ENCODE data around the gene ROBO1. TPM values are rescaled to one million over a fixed set of nuclear protein-coding genes. Genes with fewer than 3 reads are reported as not detected.

The ROBO1 gene
- polyA plus RNA-seq, 2 donors = 4.7 to 12.0 TPM

DNA sequence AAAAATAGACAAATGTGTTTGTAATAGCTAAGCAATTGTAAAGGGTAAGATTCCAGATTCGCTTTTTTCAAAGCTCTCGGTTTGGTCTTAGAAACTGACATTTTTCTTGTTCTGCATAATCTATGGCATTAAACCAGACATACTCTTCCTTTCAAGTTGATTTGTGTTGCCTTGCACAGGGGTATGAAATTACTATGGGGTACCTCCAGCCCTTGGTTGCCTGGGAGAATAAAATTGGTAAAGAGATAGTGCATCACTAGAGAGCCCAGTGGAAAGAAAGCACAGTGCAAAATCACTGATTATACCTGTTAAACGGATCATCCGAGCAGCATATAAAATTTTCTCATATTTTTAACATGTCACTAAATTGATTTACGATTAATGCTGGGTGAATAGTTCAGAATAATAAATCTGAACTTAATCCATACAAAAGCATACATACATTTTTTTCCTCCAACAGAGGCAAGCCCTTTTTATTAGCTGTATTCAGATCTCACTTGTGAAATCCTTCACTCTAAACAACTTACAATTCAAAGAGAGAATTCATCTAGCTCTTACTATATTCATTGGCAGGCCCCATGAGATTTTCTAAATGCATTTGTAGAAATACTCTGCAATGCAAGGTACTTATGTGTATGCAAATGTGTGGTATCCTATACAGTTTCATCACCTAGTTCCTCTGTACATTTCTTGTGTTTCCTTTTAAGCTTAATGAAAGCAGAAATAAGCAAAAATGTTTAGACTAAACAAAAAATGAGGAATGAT lies 224.4 kb downstream of the ROBO1 start:
- Histone ChIP-seq H3K4me1 (ENCODE audit: control insufficient read depth in 2 of 2, insufficient read depth in 2 of 2, low read length in 1 of 2) (no peaks in the 10 kb centered on the region), H3K4me3 (ENCODE audit: low read depth in 1 of 2, low read length in 2 of 2) (no peak overlapping the region), H3K27ac (ENCODE audit: low read depth in 2 of 2, low read length in 1 of 2) (no peak overlapping the region), H3K9me3 (ENCODE audit: control insufficient read depth in 2 of 2, insufficient read depth in 1 of 2, low read depth in 1 of 2, low read length in 1 of 2) (no peaks in the 10 kb centered on the region), H3K27me3 (ENCODE audit: control insufficient read depth in 1 of 2, insufficient read depth in 2 of 2, low read length in 2 of 2) (no peaks in the 10 kb centered on the region), H3K36me3 (ENCODE audit: control insufficient read depth in 2 of 2, insufficient read depth in 2 of 2, low read length in 1 of 2) (no peaks in the 10 kb centered on the region)
- 47 to 53% methylated on average over 5 of the region's 5 CpGs for WGBS, 2 donors

DNA sequence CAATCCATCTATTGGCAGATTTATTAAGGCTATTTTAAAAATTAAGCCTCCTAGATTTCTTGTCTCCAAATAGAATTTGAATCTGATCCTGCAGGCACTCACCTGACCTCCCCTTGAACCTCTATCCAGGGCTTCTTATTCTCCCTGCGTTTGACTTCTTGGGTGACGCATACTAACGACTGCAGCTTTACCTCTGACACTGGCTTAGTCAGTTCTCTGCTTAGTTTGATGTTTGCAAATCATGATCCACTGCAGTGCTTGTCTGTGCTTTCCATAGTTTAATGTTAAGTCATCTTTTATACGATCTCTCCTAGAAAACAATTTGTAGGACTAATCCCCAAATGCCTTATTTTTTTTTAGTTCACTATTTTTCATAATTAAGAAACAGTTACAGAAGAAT lies 233.1 kb downstream of the ROBO1 start:
- no peaks in the 10 kb centered on the region for H3K36me3 ChIP-seq (ENCODE audit: control insufficient read depth in 2 of 2, insufficient read depth in 2 of 2, low read length in 1 of 2)
- no peaks in the 10 kb centered on the region for H3K9me3 ChIP-seq (ENCODE audit: control insufficient read depth in 2 of 2, insufficient read depth in 1 of 2, low read depth in 1 of 2, low read length in 1 of 2)
- H3K27ac ChIP-seq (ENCODE audit: low read depth in 2 of 2, low read length in 1 of 2) = no peak overlapping the region
- H3K27me3 ChIP-seq (ENCODE audit: control insufficient read depth in 1 of 2, insufficient read depth in 2 of 2, low read length in 2 of 2) = no peaks in the 10 kb centered on the region
- no peaks in the 10 kb centered on the region for H3K4me1 ChIP-seq (ENCODE audit: control insufficient read depth in 2 of 2, insufficient read depth in 2 of 2, low read length in 1 of 2)
- 26 to 27% methylated on average over 4 of the region's 4 CpGs for WGBS, 2 donors
- H3K4me3 ChIP-seq (ENCODE audit: low read depth in 1 of 2, low read length in 2 of 2) = no peak overlapping the region

DNA sequence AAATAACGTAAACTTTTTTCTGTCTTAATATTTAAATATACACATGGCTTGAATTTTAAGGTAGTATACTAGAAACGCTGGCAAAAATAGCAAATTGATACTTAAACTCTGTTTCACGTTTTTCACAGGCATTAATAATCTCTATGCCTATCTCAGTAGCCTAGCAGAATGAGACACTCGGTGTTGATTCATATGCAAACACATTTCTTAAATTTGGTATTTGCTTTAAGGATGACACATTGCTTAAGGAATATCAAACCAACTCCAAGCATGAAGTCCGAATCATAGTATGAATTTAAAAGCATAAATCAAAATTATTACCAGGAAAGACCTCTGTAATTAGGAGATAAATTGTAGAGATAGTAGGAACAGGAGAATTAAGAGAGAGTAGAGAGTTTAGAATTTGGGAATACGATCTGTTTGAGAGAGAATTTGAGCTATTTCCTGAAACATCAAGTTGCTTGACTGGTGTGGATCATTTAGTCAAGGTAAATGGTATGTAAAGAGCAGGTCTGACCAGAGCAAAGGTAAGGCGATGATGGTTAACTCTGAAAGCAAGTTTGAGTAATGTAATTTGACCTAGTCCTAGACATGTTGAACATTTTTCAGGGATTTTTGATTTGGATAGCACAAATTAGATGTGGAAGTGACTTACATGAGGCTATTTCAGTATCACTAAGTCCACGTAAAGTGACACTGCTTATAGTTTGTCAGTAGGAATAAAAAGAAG lies 236.1 kb downstream of the ROBO1 start:
- Histone ChIP-seq H3K27me3 (ENCODE audit: control insufficient read depth in 1 of 2, insufficient read depth in 2 of 2, low read length in 2 of 2) (no peaks in the 10 kb centered on the region), H3K27ac (ENCODE audit: low read depth in 2 of 2, low read length in 1 of 2) (no peak overlapping the region), H3K4me1 (ENCODE audit: control insufficient read depth in 2 of 2, insufficient read depth in 2 of 2, low read length in 1 of 2) (no peaks in the 10 kb centered on the region), H3K4me3 (ENCODE audit: low read depth in 1 of 2, low read length in 2 of 2) (no peak overlapping the region), H3K36me3 (ENCODE audit: control insufficient read depth in 2 of 2, insufficient read depth in 2 of 2, low read length in 1 of 2) (no peaks in the 10 kb centered on the region), H3K9me3 (ENCODE audit: control insufficient read depth in 2 of 2, insufficient read depth in 1 of 2, low read depth in 1 of 2, low read length in 1 of 2) (no peaks in the 10 kb centered on the region)
- WGBS, 2 donors = 64 to 81% methylated on average over 8 of the region's 8 CpGs

DNA sequence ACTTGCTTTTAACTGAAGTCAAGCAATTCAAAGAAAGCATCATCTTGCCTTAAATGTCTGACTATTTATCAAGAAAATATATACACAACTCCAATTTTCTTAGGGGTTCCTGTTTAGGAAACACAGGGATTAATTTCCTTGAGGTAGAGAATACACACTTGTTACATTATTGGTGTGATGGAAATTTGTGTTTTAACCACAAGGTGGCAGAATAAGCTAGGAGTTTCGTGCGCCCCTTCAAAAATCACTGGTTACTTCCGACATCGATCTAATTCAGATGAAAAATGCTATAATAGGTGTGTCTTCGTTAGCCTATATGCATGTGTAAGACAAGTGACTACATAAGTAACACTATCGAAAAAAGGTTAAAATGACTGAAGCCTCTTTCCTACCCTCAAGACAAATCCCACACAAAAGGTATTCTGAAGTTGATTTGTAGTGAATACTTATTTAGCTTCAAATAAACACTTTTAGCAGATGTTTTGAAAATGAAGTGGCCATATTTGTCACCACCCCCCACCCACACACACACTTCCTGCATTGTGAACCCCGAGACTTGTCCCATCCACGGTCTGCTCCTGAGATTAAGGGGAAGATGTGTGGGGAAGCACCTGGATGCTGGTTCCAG lies 246.5 kb downstream of the ROBO1 start:
- H3K9me3 ChIP-seq (ENCODE audit: control insufficient read depth in 2 of 2, insufficient read depth in 1 of 2, low read depth in 1 of 2, low read length in 1 of 2) = no peaks in the 10 kb centered on the region
- WGBS, 2 donors = 8 to 9% methylated on average over 8 of the region's 8 CpGs
- no peak overlapping the region for H3K27ac ChIP-seq (ENCODE audit: low read depth in 2 of 2, low read length in 1 of 2)
- H3K36me3 ChIP-seq (ENCODE audit: control insufficient read depth in 2 of 2, insufficient read depth in 2 of 2, low read length in 1 of 2) = no peaks in the 10 kb centered on the region
- no peaks in the 10 kb centered on the region for H3K27me3 ChIP-seq (ENCODE audit: control insufficient read depth in 1 of 2, insufficient read depth in 2 of 2, low read length in 2 of 2)
- H3K4me3 ChIP-seq (ENCODE audit: low read depth in 1 of 2, low read length in 2 of 2) = no peak overlapping the region
- H3K4me1 ChIP-seq (ENCODE audit: control insufficient read depth in 2 of 2, insufficient read depth in 2 of 2, low read length in 1 of 2) = no peaks in the 10 kb centered on the region

DNA sequence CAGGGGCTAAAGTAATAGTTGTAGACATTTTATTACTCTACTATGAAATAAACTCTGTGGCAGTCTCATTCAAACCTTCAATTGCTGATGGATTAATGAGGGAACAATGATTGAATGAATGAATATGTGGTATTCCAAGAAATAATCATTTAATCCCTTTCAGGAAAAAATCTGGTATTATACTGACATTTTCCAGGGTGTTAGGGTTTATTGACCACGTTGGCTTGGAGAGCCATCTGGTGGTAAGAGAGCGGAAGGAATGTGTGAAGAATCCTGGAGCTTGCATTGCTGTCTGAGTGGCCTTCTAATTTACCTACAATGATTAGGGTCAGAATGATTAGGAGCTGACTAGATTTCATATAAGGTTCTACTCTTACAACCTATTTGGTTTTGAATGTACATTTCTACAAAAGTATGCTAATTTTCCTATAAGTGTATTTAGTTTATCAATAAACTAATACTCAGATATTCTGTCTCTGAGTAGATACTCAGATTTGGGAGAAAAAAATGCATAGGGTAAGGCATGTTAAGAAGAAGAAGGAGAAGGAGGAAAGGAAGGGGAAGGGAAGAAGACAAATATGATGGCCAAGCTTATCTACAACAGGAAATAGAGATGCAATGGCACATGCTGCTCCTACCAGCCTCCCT lies 249.9 kb downstream of the ROBO1 start:
- no peak overlapping the region for H3K4me3 ChIP-seq (ENCODE audit: low read depth in 1 of 2, low read length in 2 of 2)
- no peak overlapping the region for H3K27ac ChIP-seq (ENCODE audit: low read depth in 2 of 2, low read length in 1 of 2)
- WGBS, 2 donors = 20 to 22% methylated on average over 2 of the region's 2 CpGs
- no peaks in the 10 kb centered on the region for H3K36me3 ChIP-seq (ENCODE audit: control insufficient read depth in 2 of 2, insufficient read depth in 2 of 2, low read length in 1 of 2)
- no peaks in the 10 kb centered on the region for H3K9me3 ChIP-seq (ENCODE audit: control insufficient read depth in 2 of 2, insufficient read depth in 1 of 2, low read depth in 1 of 2, low read length in 1 of 2)
- no peaks in the 10 kb centered on the region for H3K27me3 ChIP-seq (ENCODE audit: control insufficient read depth in 1 of 2, insufficient read depth in 2 of 2, low read length in 2 of 2)
- peaks cover 0 to 3% of the 10 kb centered on the region in 2 donors for H3K4me1 ChIP-seq (ENCODE audit: control insufficient read depth in 2 of 2, insufficient read depth in 2 of 2, low read length in 1 of 2)

DNA sequence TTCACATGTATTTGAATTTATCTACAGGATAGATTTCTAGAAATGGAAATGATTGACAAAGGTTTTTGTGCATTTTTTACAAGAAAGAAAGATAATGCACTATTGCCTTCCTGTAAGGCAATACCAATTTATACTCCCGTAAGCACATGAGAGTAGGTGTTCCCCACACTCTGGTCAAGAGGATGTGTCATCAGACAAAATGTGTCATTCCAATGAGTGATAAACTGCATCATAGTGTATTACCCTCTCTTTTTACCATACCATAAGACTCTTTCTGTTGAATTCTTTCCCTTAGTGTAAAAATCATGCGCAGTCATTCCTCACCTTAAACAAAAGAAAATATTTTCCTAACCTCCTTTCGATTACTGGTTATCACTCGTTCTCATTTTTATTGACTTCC lies 251.0 kb downstream of the ROBO1 start:
- H3K36me3 ChIP-seq (ENCODE audit: control insufficient read depth in 2 of 2, insufficient read depth in 2 of 2, low read length in 1 of 2) = no peaks in the 10 kb centered on the region
- H3K9me3 ChIP-seq (ENCODE audit: control insufficient read depth in 2 of 2, insufficient read depth in 1 of 2, low read depth in 1 of 2, low read length in 1 of 2) = no peaks in the 10 kb centered on the region
- no peaks in the 10 kb centered on the region for H3K27me3 ChIP-seq (ENCODE audit: control insufficient read depth in 1 of 2, insufficient read depth in 2 of 2, low read length in 2 of 2)
- H3K27ac ChIP-seq (ENCODE audit: low read depth in 2 of 2, low read length in 1 of 2) = no peak overlapping the region
- WGBS, 2 donors = 79 to 84% methylated on average over 4 of the region's 4 CpGs
- peaks cover 0 to 3% of the 10 kb centered on the region in 2 donors for H3K4me1 ChIP-seq (ENCODE audit: control insufficient read depth in 2 of 2, insufficient read depth in 2 of 2, low read length in 1 of 2)
- H3K4me3 ChIP-seq (ENCODE audit: low read depth in 1 of 2, low read length in 2 of 2) = no peak overlapping the region

DNA sequence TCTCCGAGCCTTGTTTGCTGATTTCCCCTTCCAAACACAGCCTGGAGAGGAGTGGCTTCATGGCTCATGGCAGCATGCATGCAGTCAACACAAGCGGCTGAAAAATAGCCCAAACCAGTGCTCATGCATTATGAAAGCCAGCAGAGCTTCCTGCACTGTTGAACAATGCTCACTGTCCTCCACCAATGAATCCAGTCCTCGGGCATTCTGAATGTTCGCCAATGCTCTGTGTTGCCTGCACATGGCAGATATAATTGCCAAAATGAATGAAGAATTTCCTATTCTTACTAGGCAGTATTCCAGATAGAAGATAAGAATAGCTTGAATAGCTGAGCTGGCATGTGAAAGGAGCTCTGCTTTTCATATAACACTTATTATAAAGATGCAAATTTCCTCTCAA lies 252.7 kb downstream of the ROBO1 start:
- peaks cover 0 to under 1% of the 10 kb centered on the region in 2 donors for H3K9me3 ChIP-seq (ENCODE audit: control insufficient read depth in 2 of 2, insufficient read depth in 1 of 2, low read depth in 1 of 2, low read length in 1 of 2)
- WGBS, 2 donors = 21 to 35% methylated on average over 4 of the region's 4 CpGs
- no peaks in the 10 kb centered on the region for H3K27me3 ChIP-seq (ENCODE audit: control insufficient read depth in 1 of 2, insufficient read depth in 2 of 2, low read length in 2 of 2)
- H3K4me1 ChIP-seq (ENCODE audit: control insufficient read depth in 2 of 2, insufficient read depth in 2 of 2, low read length in 1 of 2) = peaks cover 0 to 3% of the 10 kb centered on the region in 2 donors
- no peak overlapping the region for H3K4me3 ChIP-seq (ENCODE audit: low read depth in 1 of 2, low read length in 2 of 2)
- H3K27ac ChIP-seq (ENCODE audit: low read depth in 2 of 2, low read length in 1 of 2) = no peak overlapping the region
- no peaks in the 10 kb centered on the region for H3K36me3 ChIP-seq (ENCODE audit: control insufficient read depth in 2 of 2, insufficient read depth in 2 of 2, low read length in 1 of 2)

DNA sequence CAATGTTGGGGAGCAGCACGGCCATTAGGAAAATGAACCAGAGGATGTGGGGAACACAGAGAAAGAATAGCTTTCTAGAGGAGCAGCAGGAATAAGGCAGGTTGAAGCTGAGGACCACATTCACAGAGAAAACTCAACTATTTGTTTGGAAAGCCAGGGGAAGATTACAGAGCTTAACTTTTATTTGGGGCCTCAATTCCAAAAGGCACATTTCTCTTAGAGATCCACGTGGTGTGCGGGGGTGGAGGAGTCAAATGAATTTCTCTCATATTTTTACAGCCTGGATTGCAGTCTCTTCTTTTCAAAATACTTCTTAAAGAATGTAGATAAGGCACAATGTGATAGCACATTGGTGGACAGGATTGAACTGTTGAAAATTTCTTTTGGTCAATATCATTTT lies 253.7 kb downstream of the ROBO1 start:
- H3K27me3 ChIP-seq (ENCODE audit: control insufficient read depth in 1 of 2, insufficient read depth in 2 of 2, low read length in 2 of 2) = no peaks in the 10 kb centered on the region
- H3K4me3 ChIP-seq (ENCODE audit: low read depth in 1 of 2, low read length in 2 of 2) = no peak overlapping the region
- WGBS, 2 donors = 76 to 80% methylated on average over 3 of the region's 3 CpGs
- H3K36me3 ChIP-seq (ENCODE audit: control insufficient read depth in 2 of 2, insufficient read depth in 2 of 2, low read length in 1 of 2) = no peaks in the 10 kb centered on the region
- H3K9me3 ChIP-seq (ENCODE audit: control insufficient read depth in 2 of 2, insufficient read depth in 1 of 2, low read depth in 1 of 2, low read length in 1 of 2) = peaks cover 0 to 2% of the 10 kb centered on the region in 2 donors
- H3K4me1 ChIP-seq (ENCODE audit: control insufficient read depth in 2 of 2, insufficient read depth in 2 of 2, low read length in 1 of 2) = peaks cover 0 to 3% of the 10 kb centered on the region in 2 donors
- H3K27ac ChIP-seq (ENCODE audit: low read depth in 2 of 2, low read length in 1 of 2) = no peak overlapping the region

DNA sequence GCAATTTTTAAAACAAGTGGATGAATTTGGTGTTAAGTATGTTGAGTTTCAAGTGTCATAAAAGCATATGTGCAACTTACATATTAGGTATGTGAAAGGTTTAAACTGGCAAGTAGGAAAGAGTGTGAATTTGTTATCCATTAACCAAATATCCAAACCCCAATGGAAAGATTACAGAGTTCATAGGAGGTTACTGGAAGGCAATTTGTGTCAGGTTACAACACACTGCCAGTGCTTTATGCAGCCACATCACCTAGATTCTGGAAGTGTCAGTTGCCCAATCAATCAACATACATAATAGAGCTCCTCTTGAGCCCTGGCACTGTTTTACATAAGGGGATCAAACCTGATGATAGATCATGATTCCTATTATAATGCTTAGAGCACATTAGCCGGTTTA lies 261.0 kb downstream of the ROBO1 start:
- no peak overlapping the region for H3K4me3 ChIP-seq (ENCODE audit: low read depth in 1 of 2, low read length in 2 of 2)
- 58 to 83% methylated on average over 1 of the region's 1 CpG for WGBS, 2 donors
- no peaks in the 10 kb centered on the region for H3K27me3 ChIP-seq (ENCODE audit: control insufficient read depth in 1 of 2, insufficient read depth in 2 of 2, low read length in 2 of 2)
- no peak overlapping the region for H3K27ac ChIP-seq (ENCODE audit: low read depth in 2 of 2, low read length in 1 of 2)
- H3K9me3 ChIP-seq (ENCODE audit: control insufficient read depth in 2 of 2, insufficient read depth in 1 of 2, low read depth in 1 of 2, low read length in 1 of 2) = peaks cover 0 to 2% of the 10 kb centered on the region in 2 donors
- no peaks in the 10 kb centered on the region for H3K4me1 ChIP-seq (ENCODE audit: control insufficient read depth in 2 of 2, insufficient read depth in 2 of 2, low read length in 1 of 2)
- no peaks in the 10 kb centered on the region for H3K36me3 ChIP-seq (ENCODE audit: control insufficient read depth in 2 of 2, insufficient read depth in 2 of 2, low read length in 1 of 2)

Data from esophagus (tissue), 2 donors.